ENCODE data around the gene NEAT1. TPM values are rescaled to one million over a fixed set of nuclear protein-coding genes. Genes with fewer than 3 reads are reported as not detected.

NEAT1 gene
- total RNA-seq, 4 donors from 2014 or later = 42.8 to 181 (median 96.0) TPM

DNA sequence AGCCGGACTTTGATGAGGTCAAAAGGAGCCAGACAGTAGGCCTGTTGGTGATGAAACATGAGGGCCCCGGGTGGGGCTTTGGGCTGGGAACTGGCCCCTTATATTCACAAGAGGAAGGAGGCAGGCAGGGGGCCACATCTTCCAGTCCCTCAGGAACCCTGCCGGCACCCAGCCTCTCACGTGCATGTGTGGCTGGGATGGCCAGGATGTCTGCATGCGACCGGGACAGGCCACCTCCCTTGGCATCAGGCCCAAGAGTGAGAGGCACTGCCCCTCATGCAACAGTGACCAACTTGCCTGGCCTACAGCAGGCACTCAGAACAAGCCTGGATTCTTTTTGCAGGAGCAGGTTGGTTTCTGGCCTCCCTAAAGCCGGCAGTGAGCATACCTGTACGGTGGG lies 45.6 kb upstream of the NEAT1 start:
- DNase-seq (ENCODE audit: extremely low spot score) = no peak
- Histone ChIP-seq H3K27ac (replicated peaks in 1 of 4) (no peak overlapping the region), H3K4me3 (no peak overlapping the region), H3K9me3 (no peaks in the 10 kb centered on the region), H3K27me3 (no peaks in the 10 kb centered on the region), H3K36me3 (peaks cover 0 to 7% (median 2%) of the 10 kb centered on the region in 4 donors), H3K4me1 (peaks cover 11 to 16% (median 15%) of the 10 kb centered on the region in 4 donors)
- WGBS = 60% methylated on average over 1 of the region's 8 CpGs
- intact Hi-C loops (cut with DNase I) = no loop called here
- TF ChIP-seq, protein P1, sequence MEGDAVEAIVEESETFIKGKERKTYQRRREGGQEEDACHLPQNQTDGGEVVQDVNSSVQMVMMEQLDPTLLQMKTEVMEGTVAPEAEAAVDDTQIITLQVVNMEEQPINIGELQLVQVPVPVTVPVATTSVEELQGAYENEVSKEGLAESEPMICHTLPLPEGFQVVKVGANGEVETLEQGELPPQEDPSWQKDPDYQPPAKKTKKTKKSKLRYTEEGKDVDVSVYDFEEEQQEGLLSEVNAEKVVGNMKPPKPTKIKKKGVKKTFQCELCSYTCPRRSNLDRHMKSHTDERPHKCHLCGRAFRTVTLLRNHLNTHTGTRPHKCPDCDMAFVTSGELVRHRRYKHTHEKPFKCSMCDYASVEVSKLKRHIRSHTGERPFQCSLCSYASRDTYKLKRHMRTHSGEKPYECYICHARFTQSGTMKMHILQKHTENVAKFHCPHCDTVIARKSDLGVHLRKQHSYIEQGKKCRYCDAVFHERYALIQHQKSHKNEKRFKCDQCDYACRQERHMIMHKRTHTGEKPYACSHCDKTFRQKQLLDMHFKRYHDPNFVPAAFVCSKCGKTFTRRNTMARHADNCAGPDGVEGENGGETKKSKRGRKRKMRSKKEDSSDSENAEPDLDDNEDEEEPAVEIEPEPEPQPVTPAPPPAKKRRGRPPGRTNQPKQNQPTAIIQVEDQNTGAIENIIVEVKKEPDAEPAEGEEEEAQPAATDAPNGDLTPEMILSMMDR (IDR thresholded peaks at IDR 0.05) = no peak
- TF ChIP-seq POLR2A (IDR thresholded peaks at IDR 0.05; ENCODE audit: low read depth) (no peak), POLR2AphosphoS5 (IDR thresholded peaks at IDR 0.05) (no peak), EP300 (IDR thresholded peaks at IDR 0.05) (no peak)

DNA sequence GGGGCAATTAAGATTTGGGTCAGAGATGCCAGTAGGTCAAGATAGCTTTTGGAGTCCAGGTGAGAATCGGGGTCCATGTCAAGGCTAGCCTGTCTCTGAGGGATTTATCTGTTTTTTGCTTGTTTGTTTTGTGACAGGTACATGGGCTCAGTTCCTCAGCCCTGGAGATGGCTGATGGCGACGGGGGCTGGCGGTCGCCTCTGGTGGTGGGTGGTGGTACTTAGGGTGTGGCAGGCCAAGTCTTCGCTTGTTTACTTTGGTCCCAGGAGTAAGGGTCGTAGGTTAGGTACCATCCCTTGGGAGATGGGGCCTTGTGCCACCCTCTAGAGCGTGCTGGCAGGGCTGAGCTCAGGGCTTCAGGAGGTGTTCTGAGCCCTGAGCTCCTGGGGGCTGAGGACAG lies 44.8 kb upstream of the NEAT1 start:
- Histone ChIP-seq H3K27ac (replicated peaks in 1 of 4) (no peak overlapping the region), H3K27me3 (no peaks in the 10 kb centered on the region), H3K4me1 (peaks cover 17 to 22% (median 21%) of the 10 kb centered on the region in 4 donors), H3K36me3 (peaks cover 0 to 7% (median 2%) of the 10 kb centered on the region in 4 donors), H3K9me3 (no peaks in the 10 kb centered on the region), H3K4me3 (no peak overlapping the region)
- DNase-seq (ENCODE audit: extremely low spot score) = no peak
- 83% methylated on average over 8 of the region's 8 CpGs for WGBS
- TF ChIP-seq POLR2AphosphoS5 (IDR thresholded peaks at IDR 0.05) = no peak
- TF ChIP-seq EP300 (IDR thresholded peaks at IDR 0.05) = no peak
- TF ChIP-seq, protein P1 (IDR thresholded peaks at IDR 0.05) = no peak
- no peak for TF ChIP-seq POLR2A (IDR thresholded peaks at IDR 0.05; ENCODE audit: low read depth)
- intact Hi-C loops (cut with DNase I) = no loop called here

DNA sequence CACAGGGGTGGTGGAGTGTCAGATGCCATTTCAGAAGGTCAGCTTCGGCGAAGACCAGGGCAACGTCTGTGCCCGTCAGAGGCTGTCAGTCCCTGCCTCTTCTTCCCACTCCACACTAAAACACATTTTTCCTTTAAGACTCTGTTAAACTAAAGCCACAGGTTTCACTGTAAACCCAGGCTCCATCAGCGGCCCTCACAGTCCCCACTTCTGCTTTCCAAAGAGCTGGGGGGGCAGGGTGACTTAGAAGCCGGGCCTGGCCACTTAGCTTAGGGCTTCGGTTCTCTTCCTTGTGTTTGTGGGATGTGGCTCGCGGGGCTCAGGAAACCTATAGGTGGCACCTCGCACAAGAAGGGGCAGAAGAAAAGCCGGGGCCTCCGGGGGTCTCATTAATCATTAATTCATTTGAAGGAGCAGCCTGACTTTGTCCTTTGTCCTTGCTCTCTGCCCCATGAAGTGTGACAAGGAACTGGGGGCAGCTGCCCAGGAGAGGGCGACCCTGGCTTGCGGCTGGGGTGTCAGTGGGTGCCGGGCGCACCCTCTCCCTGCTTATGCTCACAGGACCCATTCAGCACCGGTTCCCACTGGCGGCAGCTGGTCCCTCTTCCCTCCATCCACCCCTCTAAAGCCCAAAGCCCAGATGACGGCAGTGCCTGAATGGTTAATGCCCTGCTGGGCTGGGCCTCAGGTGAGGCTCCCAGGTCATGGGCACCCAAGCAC lies 44.2 kb upstream of the NEAT1 start:
- intact Hi-C loops (cut with DNase I) = no loop called here
- peaks cover 0 to 7% (median 2%) of the 10 kb centered on the region in 4 donors for H3K36me3 ChIP-seq
- WGBS = 85% methylated on average over 19 of the region's 19 CpGs
- TF ChIP-seq, protein P1 (IDR thresholded peaks at IDR 0.05) = no peak
- H3K9me3 ChIP-seq = no peaks in the 10 kb centered on the region
- H3K27ac ChIP-seq (replicated peaks in 1 of 4) = no peak overlapping the region
- no peak for DNase-seq (ENCODE audit: extremely low spot score)
- H3K4me1 ChIP-seq = peaks cover 23 to 28% (median 27%) of the 10 kb centered on the region in 4 donors
- no peak overlapping the region for H3K4me3 ChIP-seq
- H3K27me3 ChIP-seq = no peaks in the 10 kb centered on the region

DNA sequence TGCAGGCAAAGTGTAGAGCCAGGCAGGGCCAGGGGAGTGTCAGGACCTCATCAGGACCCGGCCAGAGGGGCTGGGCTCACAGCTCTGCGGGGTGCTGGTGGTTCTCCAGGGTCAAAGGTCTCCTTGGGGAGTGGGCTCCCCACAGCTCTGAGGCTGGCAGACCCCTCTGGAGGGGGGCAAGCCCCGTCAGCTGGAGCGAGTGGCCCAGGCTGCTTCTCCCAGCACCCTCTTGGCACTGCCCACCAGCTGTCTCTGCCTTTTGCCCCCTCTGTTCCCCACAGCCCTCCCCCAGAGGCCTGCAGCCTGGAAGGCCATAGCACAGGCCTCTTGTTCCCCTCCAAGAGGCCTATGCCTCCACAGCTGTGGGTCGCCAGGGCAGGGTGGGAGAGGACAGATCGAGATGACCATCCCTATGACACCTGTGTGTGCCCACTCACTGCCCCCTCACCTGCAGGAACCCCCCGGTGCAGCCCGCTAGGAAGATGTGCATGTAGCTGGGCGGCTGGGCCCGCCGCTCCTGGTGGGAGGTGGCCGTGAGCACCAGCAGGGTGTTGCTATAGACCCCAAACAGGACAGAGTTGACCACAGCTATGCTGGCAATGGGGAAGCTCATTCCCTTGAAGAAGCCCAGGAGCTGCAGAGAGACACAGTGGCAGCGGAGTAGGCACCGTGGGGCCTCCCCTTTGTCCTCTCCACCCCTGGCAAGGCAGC lies 43.5 kb upstream of the NEAT1 start:
- Histone ChIP-seq H3K4me1 (peaks cover 30 to 35% (median 34%) of the 10 kb centered on the region in 4 donors), H3K27ac (replicated peaks in 1 of 4) (no peak overlapping the region), H3K27me3 (no peaks in the 10 kb centered on the region), H3K36me3 (peaks cover 0 to 7% (median 2%) of the 10 kb centered on the region in 4 donors), H3K9me3 (no peaks in the 10 kb centered on the region), H3K4me3 (no peak overlapping the region)
- intact Hi-C loops (cut with DNase I) = no loop called here
- TF ChIP-seq EP300 (IDR thresholded peaks at IDR 0.05) (no peak), POLR2AphosphoS5 (IDR thresholded peaks at IDR 0.05) (no peak), POLR2A (IDR thresholded peaks at IDR 0.05; ENCODE audit: low read depth) (no peak)
- TF ChIP-seq, protein P1 (IDR thresholded peaks at IDR 0.05) = no peak
- DNase-seq (ENCODE audit: extremely low spot score) = no peak
- WGBS = 96% methylated on average over 4 of the region's 14 CpGs

Measured in esophagus muscularis mucosa (tissue), 4 donors.